ENCODE results near the gene APBB1IP.

- TF ChIP-seq SP2 (IDR thresholded peaks at IDR 0.05; ENCODE audit: extremely low read depth, low read depth, low read length, poor library complexity, severe bottlenecking) (no peak), TAF1 (IDR thresholded peaks at IDR 0.05; ENCODE audit: control insufficient read depth, extremely low read depth, insufficient read depth, low read length, severe bottlenecking) (no peak), MYC (IDR thresholded peaks at IDR 0.05; ENCODE audit: low read depth, low read length) (no peak), MYC (CRISPR knock-in tag; IDR thresholded peaks at IDR 0.05; ENCODE audit: borderline replicate concordance, low read depth) (no peak), SREBF2 (CRISPR knock-in tag; IDR thresholded peaks at IDR 0.05) (no peak), EZH2 (IDR thresholded peaks at IDR 0.05; ENCODE audit: borderline replicate concordance, low read depth, low read length) (no peak), MXI1 (IDR thresholded peaks at IDR 0.05; ENCODE audit: low read depth, low read length) (no peak), ZNF347 (CRISPR knock-in tag; IDR thresholded peaks at IDR 0.05; ENCODE audit: low read depth) (no peak), ELF2 (CRISPR knock-in tag; IDR thresholded peaks at IDR 0.05) (no peak)
- TF ChIP-seq, protein P1, sequence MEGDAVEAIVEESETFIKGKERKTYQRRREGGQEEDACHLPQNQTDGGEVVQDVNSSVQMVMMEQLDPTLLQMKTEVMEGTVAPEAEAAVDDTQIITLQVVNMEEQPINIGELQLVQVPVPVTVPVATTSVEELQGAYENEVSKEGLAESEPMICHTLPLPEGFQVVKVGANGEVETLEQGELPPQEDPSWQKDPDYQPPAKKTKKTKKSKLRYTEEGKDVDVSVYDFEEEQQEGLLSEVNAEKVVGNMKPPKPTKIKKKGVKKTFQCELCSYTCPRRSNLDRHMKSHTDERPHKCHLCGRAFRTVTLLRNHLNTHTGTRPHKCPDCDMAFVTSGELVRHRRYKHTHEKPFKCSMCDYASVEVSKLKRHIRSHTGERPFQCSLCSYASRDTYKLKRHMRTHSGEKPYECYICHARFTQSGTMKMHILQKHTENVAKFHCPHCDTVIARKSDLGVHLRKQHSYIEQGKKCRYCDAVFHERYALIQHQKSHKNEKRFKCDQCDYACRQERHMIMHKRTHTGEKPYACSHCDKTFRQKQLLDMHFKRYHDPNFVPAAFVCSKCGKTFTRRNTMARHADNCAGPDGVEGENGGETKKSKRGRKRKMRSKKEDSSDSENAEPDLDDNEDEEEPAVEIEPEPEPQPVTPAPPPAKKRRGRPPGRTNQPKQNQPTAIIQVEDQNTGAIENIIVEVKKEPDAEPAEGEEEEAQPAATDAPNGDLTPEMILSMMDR (IDR thresholded peaks at IDR 0.05 in 2 of 3, conservative IDR thresholded peaks at IDR 0.05 in 1 of 3; ENCODE audit: insufficient read depth in 2 of 3, low read depth in 1 of 3, low read length in 3 of 3): no peak
These were observed 17.6 kb downstream of the APBB1IP start for GRCh38 chr10:26455567-26456315.

Measured in K562 (cell line).